SH-SY5Y (cell line): ENCODE data around the gene PPM1H.

Experiments
- GATA2 ChIP-seq: IDR thresholded peaks from 2 replicates; pipeline ENCODE4 v1.6.1; 2011; ENCODE audit warnings: mild to moderate bottlenecking, low read depth, low read length
- GATA3 ChIP-seq: IDR thresholded peaks from 2 replicates; pipeline ENCODE4 v1.6.1; 2011; ENCODE audit warnings: low read depth, mild to moderate bottlenecking, low read length, moderate library complexity

The PPM1H gene

DNA sequence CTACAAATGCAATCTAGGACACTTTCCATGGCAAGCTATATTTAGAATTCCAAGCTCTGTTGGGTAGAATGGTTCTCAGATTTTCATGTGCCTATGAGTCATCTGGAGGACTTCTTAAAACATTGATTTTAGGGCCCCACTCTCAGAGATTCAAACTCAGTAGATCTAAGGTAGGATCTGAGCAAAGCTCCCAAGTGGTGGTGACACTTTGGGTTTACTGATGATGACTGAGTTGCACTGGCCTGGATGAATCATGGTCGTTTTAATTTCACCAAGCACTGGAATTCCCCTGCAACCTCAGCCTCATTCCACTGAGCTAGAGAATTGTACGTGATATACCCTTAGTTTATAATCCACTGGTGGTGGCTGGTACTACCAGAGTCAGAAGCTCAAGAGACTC is 86.5 kb downstream of the PPM1H start:
- TF ChIP-seq GATA3, result no peak
- no peak for TF ChIP-seq GATA2

DNA sequence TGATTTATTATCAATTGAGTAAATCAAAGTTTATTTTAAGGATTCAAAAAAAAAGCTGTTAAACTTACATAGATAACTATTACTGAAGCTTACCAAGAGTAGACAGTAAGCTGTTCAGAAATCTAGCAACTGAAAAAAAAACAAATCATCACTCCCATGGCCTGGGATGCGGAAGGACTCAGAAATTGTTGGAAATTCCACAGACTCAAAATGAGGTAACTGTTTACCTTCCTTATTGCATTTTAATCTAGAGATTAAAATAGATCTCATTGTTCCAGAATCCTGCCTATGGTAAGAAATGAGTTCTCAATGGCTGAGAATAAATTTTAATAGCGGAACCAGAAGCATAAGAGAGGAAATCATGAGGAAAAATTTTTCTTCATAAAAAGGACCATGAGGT is 87.2 kb downstream of the PPM1H start:
- TF ChIP-seq GATA2 (no peak), GATA3 (no peak)

DNA sequence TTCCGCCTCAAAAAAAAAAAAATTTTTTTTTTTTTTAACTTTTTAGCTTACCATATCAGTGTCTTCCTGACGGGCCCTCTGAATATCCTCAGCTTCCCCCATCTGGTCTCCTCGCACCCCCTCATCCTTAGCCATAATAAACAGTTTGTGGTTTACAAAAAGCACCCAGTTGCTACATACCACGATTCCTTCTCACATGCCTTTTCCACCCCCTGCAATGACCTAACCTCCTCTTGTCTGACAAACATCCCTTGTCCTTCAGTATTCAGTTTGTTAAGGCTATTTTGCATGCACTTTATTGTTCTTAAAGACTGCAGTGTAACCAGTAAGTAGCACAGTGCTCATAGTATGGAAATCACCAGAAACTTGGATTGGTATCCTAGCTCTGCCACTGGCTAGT is 88.5 kb downstream of the PPM1H start:
- TF ChIP-seq GATA2 (no peak), GATA3 (no peak)

DNA sequence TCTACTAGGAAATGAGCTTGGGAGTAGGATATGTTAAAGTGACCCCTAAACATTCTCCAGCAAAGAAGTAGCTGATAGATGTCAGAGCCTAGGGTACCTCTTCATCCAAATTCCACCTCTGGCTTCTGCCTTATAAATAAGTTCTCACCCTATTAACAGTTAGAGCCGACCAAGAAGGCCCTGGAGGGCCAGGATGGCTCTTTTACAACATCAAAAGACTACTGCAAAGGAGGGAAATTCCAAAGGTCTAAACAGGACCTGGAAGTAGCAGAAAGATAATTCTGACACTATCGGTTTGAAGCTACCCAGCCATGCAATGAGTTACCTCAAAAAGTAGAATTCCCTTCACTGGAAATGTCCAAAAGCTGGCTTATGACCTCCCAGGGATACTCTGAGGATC is 90.0 kb downstream of the PPM1H start:
- TF ChIP-seq GATA2 (no peak), GATA3 (no peak)

DNA sequence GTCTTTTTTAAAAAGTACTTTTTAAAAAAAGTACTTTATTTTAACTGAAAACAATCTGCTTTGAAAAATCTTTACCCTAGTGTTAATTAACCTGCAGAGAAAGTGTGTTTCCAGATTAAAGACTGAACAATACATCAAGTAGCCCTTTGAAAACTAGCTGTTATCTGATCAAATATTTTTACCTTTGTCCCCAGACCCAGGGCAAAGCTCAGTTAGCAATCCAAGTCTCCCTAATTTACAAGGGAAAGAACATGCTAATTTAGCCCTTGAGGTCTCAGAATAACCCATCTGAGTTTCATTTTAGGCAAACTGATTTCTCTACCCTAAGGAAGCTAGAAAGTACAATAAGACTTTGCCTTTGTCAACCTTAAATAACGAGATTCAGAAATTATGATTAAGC is 91.2 kb downstream of the PPM1H start:
- TF ChIP-seq GATA2 (no peak), GATA3 (no peak)

DNA sequence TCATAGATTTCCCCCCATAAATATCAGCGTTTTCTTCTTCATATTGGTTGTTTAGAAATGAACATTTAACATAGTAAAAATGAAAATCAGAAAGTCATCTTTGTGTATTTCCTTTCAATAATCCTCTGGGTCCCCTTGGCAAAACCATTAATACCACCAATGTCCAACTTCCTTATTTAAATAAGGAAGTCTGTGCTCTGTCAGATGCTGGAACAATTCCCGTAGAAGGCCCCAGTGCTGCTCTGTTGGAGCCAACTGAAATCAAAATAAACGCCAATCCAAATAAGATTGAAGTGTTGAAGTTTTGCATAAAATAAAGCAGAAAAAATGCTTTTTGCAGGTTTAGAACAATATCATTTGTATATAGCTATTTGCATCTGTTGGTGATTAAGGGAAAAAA is 93.1 kb downstream of the PPM1H start:
- TF ChIP-seq GATA2 (no peak), GATA3 (no peak)

DNA sequence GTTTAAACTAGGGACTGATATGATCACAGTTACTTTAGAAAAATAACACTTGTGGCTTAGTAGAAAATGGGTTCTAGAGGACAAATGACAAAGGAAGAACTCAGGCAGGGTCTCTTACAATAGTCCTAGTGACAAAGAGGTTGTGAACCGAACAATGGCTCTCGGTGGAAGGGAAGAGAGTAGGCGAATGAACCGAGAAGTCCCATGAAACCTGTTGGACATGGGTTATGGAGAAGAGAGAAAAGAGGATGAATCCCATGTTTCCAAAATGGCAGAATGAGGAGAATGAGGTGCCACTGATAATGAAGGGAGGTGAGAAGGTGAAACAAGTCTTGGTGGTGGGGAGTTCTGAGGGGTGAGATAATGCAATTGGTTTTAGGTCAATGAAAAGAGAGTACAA is 94.1 kb downstream of the PPM1H start:
- no peak for TF ChIP-seq GATA3
- TF ChIP-seq GATA2, result no peak

DNA sequence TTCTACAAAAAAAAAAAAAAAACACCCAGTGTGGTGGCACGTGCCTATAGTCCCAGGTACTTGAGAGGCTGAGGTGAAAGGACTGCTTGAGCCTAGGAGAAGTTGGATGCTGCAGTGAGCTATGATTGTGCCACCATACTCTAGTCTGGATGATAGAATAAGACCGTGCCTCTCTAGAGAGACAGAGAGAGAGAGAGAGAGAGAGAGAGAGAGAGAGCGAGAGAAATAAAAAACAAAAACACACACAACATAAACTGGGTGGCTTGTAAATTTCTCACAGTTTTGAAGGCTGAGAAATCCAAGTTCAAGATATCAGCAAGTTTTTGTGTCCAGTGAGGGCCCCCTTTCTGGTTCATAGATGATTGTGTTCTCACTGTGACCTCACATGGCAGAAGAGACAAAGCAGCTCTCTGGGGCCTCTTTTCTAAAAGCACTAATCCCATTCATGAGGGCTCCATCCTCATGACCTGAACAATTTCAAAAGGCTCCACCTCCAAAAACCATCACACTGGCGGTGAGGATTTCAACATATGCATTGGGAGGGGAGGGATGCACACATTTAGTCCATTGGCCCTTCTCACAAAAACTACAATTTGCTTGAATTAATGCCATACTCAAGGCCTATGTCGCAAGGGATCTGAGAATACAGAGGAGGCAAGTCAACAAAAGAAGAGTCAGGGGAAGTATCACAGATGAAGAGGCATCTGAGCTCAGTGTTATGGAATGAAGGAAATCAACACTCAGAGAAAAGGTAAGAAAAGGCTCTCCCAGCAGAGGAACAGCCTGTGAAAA is 94.9 kb downstream of the PPM1H start:
- TF ChIP-seq GATA2, result no peak
- no peak for TF ChIP-seq GATA3

DNA sequence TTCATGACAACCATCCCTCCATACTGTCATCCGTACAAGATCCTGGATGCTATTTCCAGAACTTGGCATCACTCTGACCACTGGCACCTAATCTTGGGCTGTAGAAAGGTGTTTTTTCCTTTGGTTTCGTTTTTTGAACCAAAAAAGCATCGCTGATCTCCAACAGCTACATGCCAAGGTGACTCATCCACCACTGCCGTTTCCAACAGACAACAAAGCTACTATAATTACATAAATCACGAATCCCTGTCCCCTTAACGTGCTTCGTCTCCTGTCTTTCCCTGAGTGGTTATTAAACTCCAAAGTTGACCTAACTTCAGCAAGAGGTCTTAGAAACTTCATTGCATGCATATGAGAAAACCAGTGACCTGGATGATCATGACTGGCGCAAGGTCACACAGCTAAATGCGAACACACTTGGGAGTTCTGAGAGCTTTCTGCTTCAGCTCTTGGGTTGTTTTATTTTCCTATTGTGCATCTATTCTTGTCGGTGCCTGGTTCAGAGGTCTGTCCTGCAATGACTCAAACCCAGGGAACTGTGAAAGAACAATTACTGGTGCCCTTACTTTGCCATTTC is 99.9 kb downstream of the PPM1H start:
- TF ChIP-seq GATA3 (no peak), GATA2 (no peak)

DNA sequence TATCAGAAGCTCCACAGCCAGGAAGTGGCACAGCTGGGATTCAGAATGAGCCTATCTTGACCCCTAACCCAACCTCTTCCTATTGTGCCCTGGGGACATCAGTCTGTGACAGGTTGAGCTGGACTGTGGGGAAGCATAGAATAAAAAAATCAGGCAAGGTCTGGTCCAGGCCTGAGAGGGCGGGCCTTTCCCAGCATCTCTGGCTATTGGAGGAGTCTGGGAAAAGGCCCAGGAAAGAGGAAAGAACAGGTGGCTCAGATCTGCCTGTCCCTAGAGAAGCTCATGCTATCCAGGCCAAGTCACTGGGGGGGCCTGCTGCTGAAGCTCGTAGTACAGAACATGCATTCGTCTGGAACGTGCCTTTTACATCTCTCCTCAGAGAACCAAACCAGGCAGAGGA is 100.5 kb downstream of the PPM1H start:
- TF ChIP-seq GATA2 (no peak), GATA3 (no peak)

DNA sequence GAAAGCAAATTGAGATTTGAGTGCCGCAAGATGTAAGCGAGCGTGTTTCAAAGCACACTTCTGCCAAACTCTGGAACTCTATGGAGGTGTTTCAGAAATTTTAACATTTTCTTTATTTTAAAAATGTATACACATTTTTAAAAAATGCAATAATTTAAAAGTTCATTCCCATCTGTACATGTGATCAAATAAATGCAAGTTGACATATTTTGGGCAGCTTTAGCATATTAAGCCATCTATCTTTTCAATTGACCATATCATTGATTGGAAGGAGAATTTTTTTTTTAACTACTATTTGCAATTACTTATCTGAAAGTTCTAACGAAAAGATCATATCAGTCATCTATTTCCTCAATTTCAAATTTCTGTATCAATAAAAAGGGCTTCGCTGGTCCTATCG is 101.3 kb downstream of the PPM1H start:
- TF ChIP-seq GATA3, result no peak
- no peak for TF ChIP-seq GATA2

DNA sequence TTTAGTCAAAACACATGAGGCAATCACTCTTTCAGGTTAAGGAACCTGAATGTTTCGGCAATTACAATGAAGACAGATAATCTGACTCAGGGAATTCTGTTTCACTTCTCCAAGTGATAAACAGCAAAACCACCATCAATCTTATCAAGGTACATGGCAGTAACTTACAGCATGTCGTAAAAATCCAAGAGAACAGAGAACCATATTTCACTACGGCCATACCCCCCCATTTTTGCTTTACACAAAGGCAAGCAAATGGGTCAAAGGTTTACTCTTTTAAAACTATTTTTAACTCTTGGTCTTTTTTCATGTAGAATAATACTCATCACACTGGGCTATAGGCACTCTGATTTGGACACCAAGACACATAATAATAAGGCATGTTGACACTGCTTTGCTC is 102.4 kb downstream of the PPM1H start:
- TF ChIP-seq GATA3, result no peak
- TF ChIP-seq GATA2, result no peak

DNA sequence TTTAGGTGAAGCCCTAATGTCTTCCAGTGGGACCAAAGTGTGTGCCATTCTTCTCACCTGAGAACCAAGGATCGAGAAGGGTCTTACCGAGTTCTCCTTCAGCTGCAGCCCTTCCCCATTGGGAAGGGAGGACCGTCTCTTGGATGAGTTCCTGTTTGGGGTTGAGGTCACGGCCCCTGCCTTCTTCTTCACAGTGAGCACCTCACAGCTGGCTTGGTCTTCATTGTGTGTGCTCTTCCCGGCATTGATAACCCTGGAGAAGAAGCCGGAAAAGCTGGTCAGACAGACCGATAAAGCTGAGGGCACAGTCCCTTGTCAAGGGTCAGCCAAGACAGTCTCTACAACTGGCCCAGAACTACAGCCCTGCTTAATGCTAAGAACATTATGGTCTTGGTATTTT is 102.9 kb downstream of the PPM1H start:
- no peak for TF ChIP-seq GATA2
- TF ChIP-seq GATA3, result no peak

DNA sequence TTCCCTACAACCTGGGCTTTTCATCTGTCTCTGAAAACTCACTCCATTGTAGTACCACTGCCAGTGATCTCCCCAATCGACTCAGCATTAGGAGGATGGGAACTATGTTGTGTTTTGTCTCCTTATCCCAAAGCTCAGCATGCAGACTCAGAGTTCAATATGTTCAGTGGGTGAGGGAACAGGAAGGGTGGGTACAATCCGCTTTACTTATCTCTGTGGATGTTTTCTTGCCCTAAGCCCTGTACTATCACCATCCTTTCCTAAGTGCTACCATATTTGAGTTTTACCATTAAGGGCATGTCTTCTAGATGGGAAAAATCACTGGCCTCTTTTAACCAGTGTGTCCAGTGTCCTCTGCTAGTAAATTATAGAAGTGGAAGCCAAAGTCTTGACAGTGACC is 107.1 kb downstream of the PPM1H start:
- TF ChIP-seq GATA3 (no peak), GATA2 (no peak)

DNA sequence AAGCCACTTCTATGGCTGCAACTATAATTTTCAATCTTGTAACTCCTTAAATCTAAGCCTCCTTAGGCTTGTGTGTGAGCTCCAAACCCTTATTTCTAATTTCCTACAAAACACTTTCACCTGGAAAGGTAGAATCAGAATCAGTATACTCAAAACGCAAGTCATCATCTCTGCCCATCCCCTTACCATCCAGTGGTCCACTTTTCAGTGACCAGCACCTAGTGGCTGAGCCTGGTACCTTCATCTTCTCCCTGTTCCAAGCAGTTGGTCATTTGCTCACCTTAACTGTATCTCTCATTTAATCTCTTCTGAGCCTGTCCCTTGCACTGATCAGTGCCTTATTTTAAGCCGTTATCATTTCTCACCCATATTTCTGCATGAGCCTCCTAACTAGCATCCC is 107.9 kb downstream of the PPM1H start:
- no peak for TF ChIP-seq GATA2
